H1 (cell line): ENCODE measurements around the gene BORCS8. TPM values are rescaled to one million over a fixed set of nuclear protein-coding genes. Genes with fewer than 3 reads are reported as not detected.

ENCODE experiments used
- CTCF ChIA-PET: fragments of 300-600 bp; sonication (Branson Sonifier 250); formaldehyde crosslinking; loops from one replicate; lab custom pipeline; 2021; ENCODE audit not compliant: partially characterized antibody; lab: Charles Lee
- POLR2A ChIA-PET: fragments of 300-600 bp; sonication (Branson Sonifier 250); formaldehyde crosslinking; loops from one replicate; lab custom pipeline; 2021; ENCODE audit warnings: inconsistent platforms; ENCODE audit not compliant: partially characterized antibody; lab: Charles Lee
- DNase-seq, 2 experiments: peaks; one replicate each; pipeline versions ENCODE4 v3.0.0 to v3.0.0-alpha.2; 2010 to 2022; ENCODE audit warnings: low spot score in 2 of 2, low read depth in 1 of 2, mixed read lengths in 1 of 2
- FAIRE-seq: peaks from 2 replicates; lab custom pipeline; 2011; peaks lifted over from hg19 to GRCh38; lab: Jason Lieb, UNC
- H2AFZ ChIP-seq: 2 replicates; pipeline ENCODE4 v1.8.1; 2012; ENCODE audit warnings: low read length, inconsistent platforms
- H2AK5ac ChIP-seq: 2 replicates; pipeline ENCODE4 v1.6.1; 2013; ENCODE audit warnings: low read depth, low read length
- H2BK120ac ChIP-seq: replicated peaks from 2 replicates; pipeline ENCODE3; 2013; ENCODE audit warnings: low read depth, low read length, inconsistent platforms
- H2BK12ac ChIP-seq: 2 replicates; pipeline ENCODE4 v1.6.1; 2013; ENCODE audit warnings: low read depth, low read length
- H2BK15ac ChIP-seq: 2 replicates; pipeline ENCODE4 v1.6.1; 2013; ENCODE audit warnings: low read length
- H2BK20ac ChIP-seq: 2 replicates; pipeline ENCODE4 v1.6.1; 2013; ENCODE audit warnings: low read length
- H2BK5ac ChIP-seq: 2 replicates; pipeline ENCODE4 v1.6.1; 2013; ENCODE audit warnings: low read depth, low read length
- H3K14ac ChIP-seq: 2 replicates; pipeline ENCODE4 v1.6.1; 2013; ENCODE audit warnings: inconsistent platforms; ENCODE audit not compliant: insufficient read length
- H3K18ac ChIP-seq: 2 replicates; pipeline ENCODE4 v1.6.1; 2013; ENCODE audit warnings: low read length; ENCODE audit errors: extremely low read depth
- H3K23ac ChIP-seq: 2 replicates; pipeline ENCODE4 v1.6.1; 2013; ENCODE audit warnings: inconsistent platforms; ENCODE audit not compliant: insufficient read length
- H3K23me2 ChIP-seq: 2 replicates; pipeline ENCODE4 v1.6.1; 2013; ENCODE audit warnings: low read depth, low read length
- H3K27ac ChIP-seq: 2 replicates; pipeline ENCODE4 v1.6.1; 2011; ENCODE audit warnings: low read depth, low read length, inconsistent platforms
- H3K27me3 ChIP-seq, 4 experiments: replicated peaks in 1 of 4; 1 replicate in 1 of 4; 2 replicates in 3 of 4; pipeline versions ENCODE4 v1.6.1 to v1.8.1; 2011 to 2013; ENCODE audit warnings: low read length in 3 of 4, mild to moderate bottlenecking in 3 of 4, inconsistent platforms in 2 of 4, mixed read lengths in 2 of 4, moderate library complexity in 1 of 4; ENCODE audit not compliant: control insufficient read depth in 3 of 4, insufficient read depth in 3 of 4; ENCODE audit errors: extremely low read depth in 1 of 4
- H3K36me3 ChIP-seq, 4 experiments: 2 replicates each; pipeline versions ENCODE4 v1.6.1 to v1.8.1; 2011 to 2013; ENCODE audit warnings: mild to moderate bottlenecking in 4 of 4, low read length in 3 of 4, moderate library complexity in 2 of 4, control low read depth in 1 of 4, inconsistent platforms in 1 of 4; ENCODE audit not compliant: insufficient read depth in 4 of 4, control insufficient read depth in 2 of 4
- H3K4ac ChIP-seq: replicated peaks from 2 replicates; pipeline ENCODE3; 2013; ENCODE audit warnings: low read length, low read depth, mixed read lengths, inconsistent platforms; ENCODE audit not compliant: insufficient read length
- H3K4me1 ChIP-seq, 4 experiments: replicated peaks in 1 of 4; 1 replicate in 1 of 4; 2 replicates in 3 of 4; pipeline versions ENCODE4 v1.6.1 to v1.8.1; 2011 to 2013; ENCODE audit warnings: low read length in 3 of 4, inconsistent platforms in 2 of 4, mixed read lengths in 1 of 4; ENCODE audit not compliant: insufficient read depth in 4 of 4, control insufficient read depth in 3 of 4
- H3K4me2 ChIP-seq, 2 experiments: 2 replicates each; pipeline versions ENCODE4 v1.6.1 to v1.8.1; 2011 to 2013; ENCODE audit warnings: low read depth in 2 of 2, low read length in 2 of 2, control low read depth in 1 of 2, inconsistent platforms in 1 of 2, mild to moderate bottlenecking in 1 of 2; ENCODE audit not compliant: insufficient read depth in 1 of 2
- H3K4me3 ChIP-seq, 4 experiments: fragments of 200-600, 300-600 bp in 1 of 4; sonication (generic), shearing (Covaris generic), sonication (Bioruptor Twin) in 1 of 4; 2 replicates each; pipeline versions ENCODE4 v1.5.1 to v1.8.1; 2011 to 2016; ENCODE audit warnings: low read length in 4 of 4, low read depth in 3 of 4, control low read depth in 2 of 4, inconsistent platforms in 2 of 4, mild to moderate bottlenecking in 2 of 4, mixed read lengths in 1 of 4, moderate library complexity in 1 of 4; ENCODE audit not compliant: insufficient read depth in 2 of 4; ENCODE audit errors: extremely low read depth in 1 of 4
- H3K56ac ChIP-seq: replicated peaks from 2 replicates; pipeline ENCODE3; 2013; ENCODE audit warnings: low read depth, mild to moderate bottlenecking, mixed read lengths, low read length, inconsistent platforms; ENCODE audit not compliant: insufficient read length
- H3K79me1 ChIP-seq: 2 replicates; pipeline ENCODE4 v1.6.1; 2013; ENCODE audit warnings: low read depth, low read length, control low read depth
- H3K79me2 ChIP-seq, 2 experiments: 2 replicates each; pipeline versions ENCODE4 v1.6.1 to v1.8.1; 2012 to 2013; ENCODE audit warnings: low read length in 2 of 2, mild to moderate bottlenecking in 2 of 2, inconsistent platforms in 1 of 2; ENCODE audit not compliant: insufficient read depth in 2 of 2, control insufficient read depth in 1 of 2
- H3K9ac ChIP-seq, 4 experiments: replicated peaks in 1 of 4; 1 replicate in 1 of 4; 2 replicates in 3 of 4; pipeline versions ENCODE4 v1.6.1 to v1.8.1; 2011 to 2013; ENCODE audit warnings: low read depth in 3 of 4, low read length in 3 of 4, control low read depth in 2 of 4, mild to moderate bottlenecking in 2 of 4, moderate library complexity in 2 of 4, inconsistent platforms in 1 of 4; ENCODE audit errors: extremely low read depth in 1 of 4
- H3K9me3 ChIP-seq, 2 experiments: 2 replicates each; pipeline versions ENCODE4 v1.6.1 to v1.8.1; 2012 to 2013; ENCODE audit warnings: mild to moderate bottlenecking in 2 of 2, moderate library complexity in 2 of 2, control low read depth in 1 of 2, inconsistent platforms in 1 of 2, low read depth in 1 of 2, low read length in 1 of 2, mixed read lengths in 1 of 2; ENCODE audit not compliant: insufficient read depth in 2 of 2
- H4K20me1 ChIP-seq, 2 experiments: replicated peaks in 1 of 2; 2 replicates each; pipeline versions ENCODE3 to v1.8.1; 2011 to 2013; ENCODE audit warnings: inconsistent platforms in 2 of 2, low read length in 2 of 2, mild to moderate bottlenecking in 1 of 2; ENCODE audit not compliant: insufficient read depth in 2 of 2, control insufficient read depth in 1 of 2
- H4K5ac ChIP-seq: 2 replicates; pipeline ENCODE4 v1.6.1; 2013; ENCODE audit warnings: low read length, low read depth, mixed read lengths, inconsistent platforms; ENCODE audit not compliant: insufficient read length
- H4K8ac ChIP-seq: 2 replicates; pipeline ENCODE4 v1.8.0; 2013; ENCODE audit warnings: mild to moderate bottlenecking, moderate library complexity, low read length, inconsistent platforms; ENCODE audit not compliant: insufficient read depth; ENCODE audit errors: extremely low read depth
- H4K91ac ChIP-seq: replicated peaks from 2 replicates; pipeline ENCODE3; 2013; ENCODE audit warnings: low read length, mixed read lengths, inconsistent platforms; ENCODE audit not compliant: insufficient read length
- HDAC2 ChIP-seq, 2 experiments: fragments of 300-600 bp in 1 of 2; sonication (generic) in 1 of 2; IDR thresholded peaks; 2 replicates each; pipeline ENCODE4 v1.6.1; 2011 to 2012; ENCODE audit warnings: low read depth in 2 of 2, low read length in 2 of 2, mild to moderate bottlenecking in 2 of 2, moderate library complexity in 2 of 2, borderline replicate concordance in 1 of 2, inconsistent platforms in 1 of 2
- RNF2 ChIP-seq: fragments of 200-900, 300-1000 bp; sonication (generic); IDR thresholded peaks from 2 replicates; pipeline ENCODE4 v1.7.1; 2016; ENCODE audit warnings: borderline replicate concordance, low read depth, mild to moderate bottlenecking, antibody characterized with exemption, low read length; ENCODE audit not compliant: poor library complexity, severe bottlenecking; ENCODE audit errors: missing control alignments
- SRF ChIP-seq: IDR thresholded peaks from 2 replicates; pipeline ENCODE4 v1.6.1; 2011; ENCODE audit warnings: mild to moderate bottlenecking, low read depth, low read length, moderate library complexity
- WGBS, 2 experiments: shearing (Covaris generic) in 1 of 2; methylation state at CpG; one replicate each; pipeline versions ENCODE4 v1.1.6 to v1.1.7; 2013 to 2015; ENCODE audit warnings: low lambda C conversion rate in 2 of 2, mixed read lengths in 2 of 2, inconsistent platforms in 1 of 2, low coverage in 1 of 2, missing lambda C conversion rate in 1 of 2; ENCODE audit not compliant: insufficient replicate concordance in 2 of 2, insufficient coverage in 1 of 2, insufficient read length in 1 of 2; ENCODE audit errors: extremely low coverage in 1 of 2, missing lambda C conversion rate in 1 of 2; 5-methylcytosine and 5-hydroxymethylcytosine counted together
- polyA plus RNA-seq, 7 experiments: library from polyadenylated mRNA; depleted of rRNA in 3 of 7; stranded (reverse) in 5 of 7; unstranded in 2 of 7; fragments of >200 nt in 5 of 7; fragments of 200-250 nt in 2 of 7; gene quantifications; 1 replicate in 5 of 7; 2 replicates in 1 of 7; 4 replicates in 1 of 7; pipeline versions ENCODE4 v1.2.1 to v1.2.3, GENCODE V29; 2011 to 2013; ENCODE audit warnings: missing spikeins in 2 of 7, mixed read lengths in 2 of 7
- total RNA-seq: library from RNA; stranded (reverse); fragmentation: NEBNext Ultra II Directional; extraction: Animal tissue kit (Norgen Biotek cat#: 25700); gene quantifications from 2 replicates; pipeline ENCODE4 v1.2.1, GENCODE V29; 2021

The BORCS8 gene
- total and polyA plus RNA-seq, 2 of the 8 experiments (the other 6 are each of a cell fraction or from before 2014, with no cell fraction given), result 15.0 to 15.9 TPM

DNA sequence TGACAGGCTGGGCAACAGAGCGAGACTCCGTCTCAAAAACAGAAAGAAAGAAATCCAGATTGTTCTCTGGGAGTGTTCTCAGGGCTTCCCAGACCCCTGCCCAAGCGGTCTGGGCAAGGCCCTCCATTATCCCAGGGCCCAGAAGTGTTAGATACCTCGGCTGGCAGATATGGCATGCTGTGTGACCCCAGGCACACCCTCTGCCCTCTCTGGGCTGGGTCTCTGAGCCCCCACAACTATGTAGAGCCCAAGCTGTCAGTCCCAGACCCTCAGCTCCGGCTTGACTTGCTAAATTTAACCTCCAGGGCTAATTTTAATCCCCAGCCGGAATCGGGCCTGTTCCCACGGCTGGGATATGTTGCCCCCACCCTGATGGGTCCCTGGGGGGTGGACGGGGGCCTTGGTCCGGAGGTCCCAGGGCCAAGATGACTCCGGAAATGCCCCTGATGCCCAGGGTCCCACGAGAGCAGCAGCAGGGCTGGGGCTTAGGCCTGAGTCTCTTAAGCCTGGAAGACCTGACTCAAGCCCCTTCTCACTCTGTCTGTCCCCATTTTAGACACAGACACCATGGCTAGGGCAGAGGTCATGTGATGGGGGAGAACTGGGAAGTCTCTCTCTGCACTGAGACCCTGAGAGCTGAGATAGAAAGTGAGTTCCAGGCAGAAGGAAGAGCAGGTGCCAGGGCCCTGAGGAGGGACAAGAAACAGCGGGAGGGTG lies 39.1 kb downstream of the BORCS8 start:
- no peak for FAIRE-seq

More for the DNA sequence above, 39.1 kb downstream of the BORCS8 start:
- Histone ChIP-seq H3K79me1 (no peaks in the 10 kb centered on the region), H2BK5ac (no peak overlapping the region), H4K5ac (no peak overlapping the region), H3K36me3 (peaks cover 0 to 8% (median 0%) of the 10 kb centered on the region in 4 experiments; a peak in 1 of 8 replicates), H3K27ac (no peak overlapping the region), H2BK12ac (no peak overlapping the region), H3K4me2 (no peak overlapping the region), H2AK5ac (no peak overlapping the region), H3K79me2 (no peaks in the 10 kb centered on the region), H3K4ac (no peak overlapping the region), H3K4me3 (no peak overlapping the region), H2BK20ac (no peak overlapping the region), H2BK120ac (no peak overlapping the region), H3K9me3 (no peaks in the 10 kb centered on the region), H2AFZ (no peak overlapping the region), H3K14ac (no peak overlapping the region), H4K20me1 (no peaks in the 10 kb centered on the region), H4K91ac (no peak overlapping the region), H3K27me3 (no peaks in the 10 kb centered on the region; a peak in 1 of 7 replicates), H3K9ac (no peak overlapping the region), H3K4me1 (no peaks in the 10 kb centered on the region; a peak in 2 of 7 replicates), H3K23ac (no peak overlapping the region), H3K23me2 (no peaks in the 10 kb centered on the region), H3K56ac (no peak overlapping the region), H4K8ac (no peak overlapping the region), H2BK15ac (no peak overlapping the region), H3K18ac (no peak overlapping the region)
- WGBS, 2 experiments, result 91% methylated on average over 13 of the region's 13 CpGs; no CpG with 5 or more reads in 1 of the 2 experiments
- ChIA-PET CTCF (interaction anchor here (1.0 to 11.9 kb wide), 5 partner anchors 11 to 83 kb away, joined by 3 to 109 read pairs (median 3); no protein-coding TSS in a partner anchor), POLR2A (interaction anchor here (1.1 to 2.0 kb wide), 3 partner anchors 8 to 12 kb away, joined by 5 to 6 read pairs (median 5); no protein-coding TSS in a partner anchor)
- TF ChIP-seq RNF2, result no peak
- no peak for TF ChIP-seq SRF
- no peak for TF ChIP-seq HDAC2 (IDR thresholded peaks at IDR 0.05; ENCODE audit: borderline replicate concordance in 1 of 2, low read depth in 2 of 2, low read length in 2 of 2)
- no peak for DNase-seq
